GM21619 (cell line): Measurements from ENCODE around the gene CRISP1.
"Not testable (repeated sequence)": the region's sequence is repeated elsewhere in the genome, so short reads cannot be mapped to it uniquely, and the experiment has no call there.

Source experiments
- ATAC-seq: cut with Tn5 transposase; IDR thresholded peaks from one replicate; pipeline ENCODE4 v1.9.1; 2021; ENCODE audit not compliant: unreplicated experiment

CRISP1 gene

DNA sequence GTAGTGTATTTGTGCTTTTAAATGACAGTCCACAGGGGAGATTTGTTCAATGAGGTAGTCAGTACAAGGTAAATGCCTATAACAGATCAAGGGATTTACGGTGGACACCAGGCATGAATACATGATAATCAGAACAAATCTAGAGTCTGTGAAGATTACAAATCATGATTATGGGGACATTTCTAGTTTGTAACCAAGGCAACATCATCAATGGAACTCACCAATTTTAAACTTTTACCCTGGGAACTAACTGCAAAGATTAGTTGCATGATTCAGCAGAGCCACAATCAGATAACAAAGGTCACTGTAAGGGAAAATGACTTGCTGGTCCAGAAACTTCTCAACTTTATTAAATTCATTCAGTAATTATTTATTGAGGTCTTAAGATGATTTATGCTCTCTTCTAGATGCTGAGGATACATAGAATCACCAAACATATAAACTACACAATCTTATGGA, at the start of gene CRISP1:
TSS of gene CRISP1 (minus strand) at position 51 of the 459 bp plus-strand sequence. CDS start 9,135 bp downstream, outside the sequence.
- ATAC-seq: no peak

DNA sequence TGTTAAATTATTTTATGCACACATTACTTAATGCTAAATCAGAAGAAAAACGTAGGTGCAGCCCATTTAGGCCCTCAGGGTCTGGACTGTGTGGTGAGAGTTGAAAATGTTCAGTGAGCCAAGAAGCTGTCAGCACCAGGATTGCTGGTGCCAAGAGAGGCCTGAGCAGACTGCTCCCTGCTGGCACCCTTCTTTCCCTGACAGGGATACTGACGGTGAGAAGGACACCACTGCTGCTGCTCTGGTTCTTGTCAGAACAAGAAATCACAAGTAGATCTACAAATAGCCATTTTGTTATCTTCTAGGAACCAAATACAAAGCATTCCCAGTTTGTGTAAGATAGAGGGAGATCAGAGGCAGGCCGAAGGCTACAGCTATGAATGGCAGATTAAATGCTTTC, 48.7 kb upstream of the CRISP1 start:
- no peak for ATAC-seq

- ATAC-seq: no peak
Observed at GRCh38 chr6:49913636-49914375, 47.5 kb upstream of the CRISP1 start.

- ATAC-seq: no peak
Observed at GRCh38 chr6:49912196-49912595, 45.9 kb upstream of the CRISP1 start.

- no peak for ATAC-seq
Observed at GRCh38 chr6:49911252-49911651, 44.9 kb upstream of the CRISP1 start.

- ATAC-seq: no peak
Observed at GRCh38 chr6:49909563-49909962, 43.2 kb upstream of the CRISP1 start.

DNA sequence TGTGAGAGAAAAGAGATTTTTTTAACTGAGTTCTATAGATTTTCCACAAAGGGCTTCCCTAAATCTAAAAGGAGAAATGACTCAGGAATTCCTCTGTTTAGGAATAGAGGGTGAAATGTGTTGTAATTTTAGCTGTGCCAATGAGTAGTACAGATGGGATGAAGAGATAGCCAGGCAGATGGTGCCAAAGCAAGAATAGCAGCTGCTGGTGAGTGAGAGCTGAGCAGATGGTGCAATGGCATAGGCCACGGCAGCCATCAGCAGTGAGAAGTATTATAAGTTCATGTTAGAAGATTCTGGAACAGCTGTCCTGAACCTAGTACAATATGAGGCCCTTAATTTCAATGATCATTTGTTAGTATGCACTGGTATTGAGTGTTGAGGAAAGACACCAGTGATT, 40.2 kb upstream of the CRISP1 start:
- ATAC-seq: no peak

DNA sequence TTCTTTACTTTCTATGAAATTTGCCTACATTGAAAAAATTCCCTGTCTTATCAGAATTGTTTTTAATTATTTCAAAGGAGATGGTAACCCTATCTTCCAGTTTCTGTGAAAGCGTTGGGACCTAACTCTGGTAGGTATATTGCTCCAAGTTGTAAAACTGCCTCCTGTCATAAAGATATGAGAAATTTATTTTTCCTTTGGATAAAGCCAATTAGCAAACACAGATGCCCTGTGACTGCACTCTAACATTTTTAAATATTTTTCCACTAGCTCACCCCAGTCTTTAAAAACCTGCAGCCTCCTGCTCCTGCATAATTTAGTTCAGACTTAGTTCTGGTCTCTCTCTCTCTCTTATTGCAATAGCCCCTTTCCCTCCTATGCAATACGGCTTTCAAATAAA, 39.0 kb upstream of the CRISP1 start:
- ATAC-seq: no peak

GRCh38 chr6:49902856-49903255, 36.5 kb upstream of the CRISP1 start:
- no peak for ATAC-seq

DNA sequence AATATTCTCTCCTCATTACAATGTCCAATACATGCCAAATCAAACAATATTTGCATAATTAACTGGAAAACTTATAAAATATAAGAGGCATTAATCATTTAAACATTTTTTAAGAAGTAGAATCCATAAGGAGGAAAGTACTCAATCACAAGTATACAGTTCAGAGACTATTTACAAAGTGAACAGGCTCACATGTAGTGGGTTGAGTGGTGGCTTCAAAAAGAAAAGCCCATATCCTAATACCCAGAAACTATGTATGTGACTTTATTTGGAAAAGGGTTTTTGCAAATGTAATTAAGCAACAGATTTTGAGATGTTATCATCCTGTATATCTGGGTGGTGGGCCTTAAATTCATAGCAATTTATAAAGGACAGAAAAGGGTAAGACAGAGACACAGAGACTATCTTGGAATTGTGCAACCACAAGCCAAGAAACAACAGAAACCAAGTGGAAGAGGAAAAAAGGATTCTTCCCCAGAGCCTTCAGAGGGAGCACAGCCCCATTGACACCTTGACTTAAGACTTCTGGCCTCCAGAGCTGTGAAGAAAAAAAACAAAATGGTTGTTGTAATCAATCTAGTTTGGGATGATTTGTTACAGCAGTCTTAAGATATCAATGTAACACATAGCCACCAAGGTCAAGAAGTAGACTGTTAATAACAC, 32.7 kb upstream of the CRISP1 start:
- no peak for ATAC-seq

DNA sequence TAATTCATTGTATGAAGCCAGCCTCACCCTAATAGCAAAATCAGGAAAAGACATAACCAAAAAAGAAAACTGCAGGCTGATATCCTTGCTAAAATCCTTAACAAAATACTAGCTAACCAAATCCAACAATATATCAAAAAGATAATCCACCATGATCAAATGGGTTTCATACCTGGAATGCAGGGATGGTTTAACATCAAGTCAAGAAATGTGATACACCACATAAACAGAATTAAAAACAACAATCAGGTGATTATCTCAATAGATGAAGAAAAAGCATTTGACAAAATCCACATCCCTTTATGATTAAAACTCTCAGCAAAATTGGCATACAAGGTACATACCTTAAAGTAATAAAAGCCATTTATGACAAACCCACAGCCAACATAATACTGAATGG, 29.2 kb upstream of the CRISP1 start:
- not testable (repeated sequence) for ATAC-seq

GRCh38 chr6:49892280-49892679, 25.9 kb upstream of the CRISP1 start:
- ATAC-seq: no peak

GRCh38 chr6:49890988-49891387, 24.7 kb upstream of the CRISP1 start:
- no peak for ATAC-seq

- ATAC-seq: no peak
Observed at GRCh38 chr6:49888742-49889431, 22.6 kb upstream of the CRISP1 start.

DNA sequence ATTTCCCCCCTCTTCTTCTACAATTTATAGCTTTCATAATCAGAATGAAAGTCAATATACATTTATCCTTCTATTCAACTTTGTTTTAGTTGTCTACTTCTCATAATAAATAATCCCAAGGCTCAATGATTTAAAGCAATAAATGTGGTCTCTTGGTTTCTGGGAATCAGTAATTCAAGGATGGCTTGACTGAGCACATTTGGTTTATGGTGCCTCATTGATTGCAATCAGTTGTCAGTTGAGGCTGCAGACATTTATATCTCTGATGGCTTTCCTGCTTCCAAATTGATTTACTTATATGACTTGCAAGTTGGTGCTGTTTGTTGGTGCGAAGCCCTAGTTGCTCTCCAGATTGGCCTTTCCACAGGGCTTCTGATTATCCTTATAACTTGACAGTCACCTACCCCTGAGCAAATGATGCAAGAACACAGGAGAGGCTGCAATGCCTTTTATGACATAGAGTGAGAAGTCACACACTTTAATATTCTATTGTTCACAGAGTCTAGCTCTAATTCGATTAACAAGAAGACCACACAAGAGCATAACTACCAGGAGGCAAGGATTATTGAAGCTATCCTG, 2.7 kb upstream of the CRISP1 start:
- no peak for ATAC-seq

DNA sequence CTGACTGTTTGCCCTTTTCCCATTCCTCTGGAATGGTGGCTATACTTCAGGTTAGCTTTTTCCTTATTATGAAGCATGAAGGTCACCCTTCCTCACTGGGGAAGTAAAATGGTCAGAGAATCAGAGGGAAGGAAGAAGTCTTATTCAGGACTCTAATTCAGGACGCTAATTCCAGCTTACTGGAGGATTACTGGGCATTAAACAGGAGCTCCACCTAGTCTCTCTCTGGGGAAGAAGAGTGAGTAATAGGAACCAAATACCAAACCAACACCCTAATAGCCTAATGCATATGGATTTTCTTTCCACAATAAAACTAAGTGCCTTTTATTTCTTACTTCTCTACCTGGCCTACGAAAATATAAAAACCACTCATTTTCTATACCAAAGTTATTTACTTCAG, 10.1 kb downstream of the CRISP1 start:
- no peak for ATAC-seq

- ATAC-seq: no peak
Observed at GRCh38 chr6:49855221-49855620, 11.1 kb downstream of the CRISP1 start.

- no peak for ATAC-seq
Observed at GRCh38 chr6:49852975-49853374, 13.4 kb downstream of the CRISP1 start.

GRCh38 chr6:49849213-49849907, 17.0 kb downstream of the CRISP1 start:
- peak; percentile 93 for ATAC-seq

DNA sequence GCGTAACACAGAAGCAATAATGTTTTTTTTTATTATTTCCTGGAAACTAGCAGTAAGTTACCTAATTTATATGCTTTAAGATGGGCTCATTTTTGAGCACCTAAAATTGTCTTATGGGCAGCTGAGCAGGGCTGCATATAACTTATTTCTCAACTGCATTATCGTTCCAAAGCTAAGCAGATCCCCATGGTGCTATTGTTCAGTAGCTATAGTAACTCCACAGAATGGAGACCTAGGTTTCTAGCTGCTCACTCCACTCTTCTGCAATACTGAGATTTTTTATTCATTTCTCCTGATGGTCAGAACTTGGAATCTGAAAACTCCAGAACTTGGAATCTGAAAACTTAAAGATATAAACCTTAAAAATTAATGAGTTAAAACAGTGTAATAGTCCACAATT, 18.7 kb downstream of the CRISP1 start:
- no peak for ATAC-seq

- no peak for ATAC-seq
Observed at GRCh38 chr6:49847014-49847413, 19.3 kb downstream of the CRISP1 start.
